ENCODE data around the gene CCL28. TPM values are rescaled to one million over a fixed set of nuclear protein-coding genes. Genes with fewer than 3 reads are reported as not detected.
"Not testable (repeated sequence)": the region's sequence is repeated elsewhere in the genome, so short reads cannot be mapped to it uniquely, and the experiment has no call there.

CCL28 gene
- total RNA-seq, 4 donors from 2014 or later, result 17.1 to 115 (median 86.4) TPM

- TF ChIP-seq EP300 (IDR thresholded peaks at IDR 0.05; ENCODE audit: low read depth) (no peak), POLR2AphosphoS5 (IDR thresholded peaks at IDR 0.05) (peak in 1 of 3 donors; percentile 81), CTCF (IDR thresholded peaks at IDR 0.05) (no peak)
- H3K4me3 ChIP-seq, result peak overlapping the region in 2 of 4 donors; percentile 26 to 36
- 34 to 47% methylated on average over 2 of the region's 2 CpGs for WGBS, 2 donors (ENCODE audit: low coverage in 1 of 2)
- intact Hi-C loops (cut with DNase I; ENCODE audit: low total_unique reads) (no loop called here), in situ Hi-C loops (cut with MboI; ENCODE audit: low pct_ligation_motif_present in 1 of 4, low pct_unique_long_range_greater_than_20kb in 1 of 4, low sequenced_read_pairs in 3 of 4) (no loop called here)
- peak; percentile 84 for DNase-seq
- peak overlapping the region; percentile 81 to 84 (median 83) for H3K27ac ChIP-seq
- no peaks in the 10 kb centered on the region for H3K36me3 ChIP-seq
- H3K27me3 ChIP-seq, result no peaks in the 10 kb centered on the region
- H3K9me3 ChIP-seq, result no peaks in the 10 kb centered on the region
- peaks cover 0 to 21% (median 8%) of the 10 kb centered on the region in 4 donors for H3K4me1 ChIP-seq
Observed at GRCh38 chr5:43409809-43410271, 2.4 kb downstream of the CCL28 start.

- H3K9me3 ChIP-seq; H3K27me3 ChIP-seq; H3K27ac ChIP-seq; intact Hi-C loops (cut with DNase I; ENCODE audit: low total_unique reads); H3K36me3 ChIP-seq; H3K4me3 ChIP-seq; in situ Hi-C loops (cut with MboI; ENCODE audit: low pct_ligation_motif_present in 1 of 4, low pct_unique_long_range_greater_than_20kb in 1 of 4, low sequenced_read_pairs in 3 of 4); H3K4me1 ChIP-seq: not testable (repeated sequence)
- WGBS, 2 donors (ENCODE audit: low coverage in 1 of 2), result 73 to 91% methylated on average over 6 to 16 of the region's 16 CpGs
- DNase-seq, result peak; percentile 39
Observed at GRCh38 chr5:43402524-43403066, 9.6 kb downstream of the CCL28 start.

- WGBS, 2 donors (ENCODE audit: low coverage in 1 of 2), result 50% methylated on average over 1 of the region's 1 CpG; no CpG with 5 or more reads in 1 of the 2 donors
- Histone ChIP-seq H3K4me1 (peaks cover 0 to 8% (median 3%) of the 10 kb centered on the region in 4 donors), H3K9me3 (no peaks in the 10 kb centered on the region), H3K27me3 (no peaks in the 10 kb centered on the region), H3K4me3 (no peak overlapping the region), H3K27ac (no peak overlapping the region), H3K36me3 (no peaks in the 10 kb centered on the region)
- in situ Hi-C loops (cut with MboI; ENCODE audit: low pct_ligation_motif_present in 1 of 4, low pct_unique_long_range_greater_than_20kb in 1 of 4, low sequenced_read_pairs in 3 of 4), result no loop called here
- intact Hi-C loops (cut with DNase I; ENCODE audit: low total_unique reads), result no loop called here
- no peak for DNase-seq
- TF ChIP-seq EP300 (IDR thresholded peaks at IDR 0.05; ENCODE audit: low read depth) (no peak), POLR2A (IDR thresholded peaks at IDR 0.05) (no peak), POLR2AphosphoS5 (IDR thresholded peaks at IDR 0.05) (no peak), CTCF (IDR thresholded peaks at IDR 0.05) (no peak)
Observed at GRCh38 chr5:43401827-43402226, 10.4 kb downstream of the CCL28 start.

- DNase-seq, result no peak
- WGBS, 2 donors (ENCODE audit: low coverage in 1 of 2), result 88% methylated on average over 3 of the region's 3 CpGs; no CpG with 5 or more reads in 1 of the 2 donors
- H3K27me3 ChIP-seq, result no peaks in the 10 kb centered on the region
- H3K36me3 ChIP-seq, result no peaks in the 10 kb centered on the region
- in situ Hi-C loops (cut with MboI; ENCODE audit: low pct_ligation_motif_present in 1 of 4, low pct_unique_long_range_greater_than_20kb in 1 of 4, low sequenced_read_pairs in 3 of 4), result no loop called here
- TF ChIP-seq POLR2A (IDR thresholded peaks at IDR 0.05), result no peak
- H3K4me3 ChIP-seq, result no peak overlapping the region
- intact Hi-C loops (cut with DNase I; ENCODE audit: low total_unique reads), result no loop called here
- H3K9me3 ChIP-seq, result no peaks in the 10 kb centered on the region
- H3K27ac ChIP-seq, result no peak overlapping the region
- peaks cover 0 to 8% (median 3%) of the 10 kb centered on the region in 4 donors for H3K4me1 ChIP-seq
Observed at GRCh38 chr5:43400082-43400481, 12.1 kb downstream of the CCL28 start.

- in situ Hi-C loops (cut with MboI; ENCODE audit: low pct_ligation_motif_present in 1 of 4, low pct_unique_long_range_greater_than_20kb in 1 of 4, low sequenced_read_pairs in 3 of 4), result loop anchor here in 1 of 4 donors (25.0 kb wide), 1 partner anchor 485 kb away; no protein-coding TSS in a partner anchor
- no peaks in the 10 kb centered on the region for H3K36me3 ChIP-seq
- TF ChIP-seq EP300 (IDR thresholded peaks at IDR 0.05; ENCODE audit: low read depth), result no peak
- peak; percentile 16 for TF ChIP-seq POLR2A (IDR thresholded peaks at IDR 0.05)
- TF ChIP-seq CTCF (IDR thresholded peaks at IDR 0.05), result no peak
- TF ChIP-seq POLR2AphosphoS5 (IDR thresholded peaks at IDR 0.05), result peak in 1 of 3 donors; percentile 31
- intact Hi-C loops (cut with DNase I; ENCODE audit: low total_unique reads), result loop anchor here (10.0 kb wide), 1 partner anchor 292 kb away; no protein-coding TSS in a partner anchor
- peak; percentile 45 for DNase-seq
- peak overlapping the region in 3 of 4 donors; percentile 49 to 50 (median 49) for H3K27ac ChIP-seq
- peak overlapping the region in 3 of 4 donors; percentile 27 to 52 (median 40) for H3K4me3 ChIP-seq
- 5 to 23% methylated on average over 31 to 53 of the region's 53 CpGs for WGBS, 2 donors (ENCODE audit: low coverage in 1 of 2)
- H3K27me3 ChIP-seq, result no peaks in the 10 kb centered on the region
- H3K9me3 ChIP-seq, result no peaks in the 10 kb centered on the region
- peaks cover 0 to 8% (median 3%) of the 10 kb centered on the region in 4 donors for H3K4me1 ChIP-seq
Observed at GRCh38 chr5:43396762-43397304, 15.4 kb downstream of the CCL28 start.

All from transverse colon (tissue), 4 donors.